Neural crest cell (in vitro differentiated cells): ENCODE data around the gene NDUFS6. TPM values are rescaled to one million over a fixed set of nuclear protein-coding genes. Genes with fewer than 3 reads are reported as not detected.

Experiments used
- DNase-seq: peaks from one replicate; pipeline ENCODE4 v3.0.0; 2021; ENCODE audit warnings: low read depth, mixed read lengths, low spot score
- H3K27ac Mint-ChIP-seq: one replicate; pipeline ENCODE4 v1.8.0; 2021; ENCODE audit warnings: mild to moderate bottlenecking, mixed read lengths; ENCODE audit not compliant: unreplicated experiment
- H3K27me3 Mint-ChIP-seq: 2 replicates; pipeline ENCODE4 v1.8.0; 2021; ENCODE audit warnings: low read depth, mild to moderate bottlenecking, mixed read lengths
- H3K36me3 Mint-ChIP-seq: 2 replicates; pipeline ENCODE4 v1.8.0; 2021; ENCODE audit warnings: low read depth, mild to moderate bottlenecking, mixed read lengths
- H3K4me1 Mint-ChIP-seq: 2 replicates; pipeline ENCODE4 v1.8.0; 2021; ENCODE audit warnings: mixed read lengths
- H3K4me3 Mint-ChIP-seq: one replicate; pipeline ENCODE4 v1.8.0; 2021; ENCODE audit warnings: mild to moderate bottlenecking, mixed read lengths
- H3K9me3 Mint-ChIP-seq: 2 replicates; pipeline ENCODE4 v1.8.0; 2021; ENCODE audit warnings: mixed read lengths
- CTCF ChIP-seq: fragments of 200-600 bp; sonication (generic); conservative IDR thresholded peaks from 2 replicates; pipeline ENCODE4 v1.5.0; 2021; ENCODE audit warnings: antibody characterized with exemption, mild to moderate bottlenecking
- total RNA-seq: library from RNA; stranded (reverse); gene quantifications from 2 replicates; pipeline ENCODE4 v1.2.1, GENCODE V29; 2021

Gene NDUFS6
- total RNA-seq, 1 donor from 2014 or later, result 50.2 TPM

GRCh38 chr5:1804001-1804690, 2.9 kb downstream of the NDUFS6 start:
- no peak for TF ChIP-seq CTCF
- no peaks in the 10 kb centered on the region for H3K27me3 Mint-ChIP-seq
- H3K9me3 Mint-ChIP-seq, result no peaks in the 10 kb centered on the region
- H3K4me1 Mint-ChIP-seq, result peaks cover 51% of the 10 kb centered on the region
- H3K4me3 Mint-ChIP-seq, result peak overlapping the region; percentile 75
- no peak overlapping the region for H3K27ac Mint-ChIP-seq
- peaks cover 19% of the 10 kb centered on the region for H3K36me3 Mint-ChIP-seq
- DNase-seq, result no peak

GRCh38 chr5:1805326-1805725, 4.1 kb downstream of the NDUFS6 start:
- H3K36me3 Mint-ChIP-seq, result peaks cover 21% of the 10 kb centered on the region
- H3K9me3 Mint-ChIP-seq, result no peaks in the 10 kb centered on the region
- no peaks in the 10 kb centered on the region for H3K27me3 Mint-ChIP-seq
- no peak for DNase-seq
- peak overlapping the region; percentile 12 for H3K27ac Mint-ChIP-seq
- peak overlapping the region; percentile 38 for H3K4me3 Mint-ChIP-seq
- TF ChIP-seq CTCF, result no peak
- peaks cover 47% of the 10 kb centered on the region for H3K4me1 Mint-ChIP-seq

- no peak for DNase-seq
- TF ChIP-seq CTCF, result no peak
- H3K36me3 Mint-ChIP-seq, result peaks cover 21% of the 10 kb centered on the region
- peak overlapping the region; percentile 38 for H3K4me3 Mint-ChIP-seq
- H3K27ac Mint-ChIP-seq, result no peak overlapping the region
- peaks cover 43% of the 10 kb centered on the region for H3K4me1 Mint-ChIP-seq
- no peaks in the 10 kb centered on the region for H3K27me3 Mint-ChIP-seq
- no peaks in the 10 kb centered on the region for H3K9me3 Mint-ChIP-seq
Measured at GRCh38 chr5:1805736-1806135, 4.5 kb downstream of the NDUFS6 start.

DNA sequence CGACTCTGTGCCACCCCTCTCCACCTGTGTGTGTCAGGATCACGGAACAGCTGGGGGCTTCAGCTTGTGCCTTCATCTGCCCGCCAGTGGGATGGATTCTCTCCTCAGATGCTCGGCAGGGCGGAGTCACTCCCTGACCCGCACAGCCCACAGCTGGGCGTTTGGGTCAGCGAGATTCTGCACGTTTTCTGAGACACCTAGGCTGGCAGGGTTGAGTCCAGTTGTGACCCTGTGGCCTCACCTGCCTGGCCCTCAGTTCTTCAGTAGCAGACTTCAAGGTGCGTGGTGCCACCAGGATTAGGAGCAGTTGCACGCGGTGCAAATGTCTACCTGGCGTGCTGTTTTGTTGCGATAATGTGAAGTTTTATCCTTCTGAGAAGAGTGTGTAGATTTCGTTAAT, 5.0 kb downstream of the NDUFS6 start:
- H3K9me3 Mint-ChIP-seq, result no peaks in the 10 kb centered on the region
- peak overlapping the region; percentile 57 for H3K4me3 Mint-ChIP-seq
- H3K4me1 Mint-ChIP-seq, result peaks cover 40% of the 10 kb centered on the region
- TF ChIP-seq CTCF, result no peak
- H3K27ac Mint-ChIP-seq, result no peak overlapping the region
- H3K36me3 Mint-ChIP-seq, result peaks cover 21% of the 10 kb centered on the region
- DNase-seq, result no peak
- no peaks in the 10 kb centered on the region for H3K27me3 Mint-ChIP-seq

DNA sequence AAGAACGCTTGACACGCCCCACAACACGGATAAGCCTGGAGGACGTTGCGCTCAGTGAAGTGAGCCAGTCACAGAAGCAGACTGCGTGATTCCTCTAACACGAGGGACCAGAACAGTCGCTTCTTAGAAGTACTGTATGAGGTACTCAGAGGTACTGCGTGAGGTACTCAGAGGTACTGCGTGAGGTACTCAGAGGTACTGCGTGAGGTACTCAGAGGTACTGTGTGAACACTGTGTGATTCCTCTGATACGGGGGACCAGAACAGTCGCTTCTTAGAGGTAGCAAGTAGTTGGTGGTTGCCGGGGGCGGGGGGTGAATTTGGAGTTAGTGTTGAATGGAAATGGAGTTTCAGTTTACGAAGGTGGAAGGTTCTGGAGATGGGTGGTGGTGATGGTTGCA, 5.8 kb downstream of the NDUFS6 start:
- H3K9me3 Mint-ChIP-seq, result no peaks in the 10 kb centered on the region
- H3K4me1 Mint-ChIP-seq, result peaks cover 37% of the 10 kb centered on the region
- no peak overlapping the region for H3K27ac Mint-ChIP-seq
- peak overlapping the region; percentile 57 for H3K4me3 Mint-ChIP-seq
- no peak for TF ChIP-seq CTCF
- DNase-seq, result no peak
- H3K36me3 Mint-ChIP-seq, result peaks cover 26% of the 10 kb centered on the region
- no peaks in the 10 kb centered on the region for H3K27me3 Mint-ChIP-seq
